Measurements from ENCODE around the gene ATP6V0C.

- TF ChIP-seq CTCF (IDR thresholded peaks at IDR 0.05) (no peak), POLR2A (IDR thresholded peaks at IDR 0.05) (no peak)
These were observed 17.6 kb downstream of the ATP6V0C start, which contains the start of gene CEMP1 for GRCh38 chr16:2531371-2531695.

Data from testis (tissue), 2 donors.